HG03571 (cell line): ENCODE data around the gene CEMIP2.

ENCODE experiments used
- ATAC-seq: cut with Tn5 transposase; IDR thresholded peaks from one replicate; pipeline ENCODE4 v1.9.1; 2021; ENCODE audit not compliant: unreplicated experiment

The CEMIP2 gene

DNA sequence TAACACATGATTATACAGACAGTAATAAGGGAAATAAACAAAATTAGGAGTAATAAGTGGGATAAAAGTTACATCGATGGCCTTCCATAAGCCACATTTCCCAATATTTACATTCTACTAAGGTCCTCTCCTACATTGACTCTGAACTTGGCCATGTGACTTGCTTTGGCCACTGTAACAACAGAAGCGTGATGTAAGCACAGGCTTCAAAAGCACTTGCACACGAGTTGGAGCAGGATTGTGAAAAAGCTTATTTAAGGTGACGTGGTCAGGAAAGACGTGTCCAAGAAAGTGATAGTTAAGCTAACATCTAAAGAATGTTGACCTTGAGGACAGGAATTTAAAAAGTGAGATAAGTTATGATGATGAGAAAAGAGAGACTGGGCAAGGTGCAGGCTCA, 9.8 kb upstream of the CEMIP2 start:
- ATAC-seq: no peak

DNA sequence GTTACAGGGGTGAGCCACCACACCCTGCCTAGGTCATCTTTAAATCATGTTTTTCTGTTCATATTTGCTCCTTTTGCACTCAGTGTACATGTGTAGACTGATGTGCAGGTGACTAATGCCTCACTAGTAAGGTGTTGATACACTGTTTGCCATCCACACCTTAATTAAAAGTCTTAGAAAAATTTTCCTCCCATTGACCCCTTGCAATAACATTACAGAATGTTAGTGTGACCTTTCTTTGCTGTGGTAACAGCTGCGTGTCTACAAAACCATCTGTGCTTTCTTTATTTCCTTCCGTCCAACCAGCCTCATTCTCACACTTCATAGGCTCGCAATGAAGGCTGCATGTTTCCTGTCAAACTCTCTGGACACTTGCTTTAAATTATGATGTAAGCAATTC, 6.6 kb upstream of the CEMIP2 start:
- no peak for ATAC-seq

DNA sequence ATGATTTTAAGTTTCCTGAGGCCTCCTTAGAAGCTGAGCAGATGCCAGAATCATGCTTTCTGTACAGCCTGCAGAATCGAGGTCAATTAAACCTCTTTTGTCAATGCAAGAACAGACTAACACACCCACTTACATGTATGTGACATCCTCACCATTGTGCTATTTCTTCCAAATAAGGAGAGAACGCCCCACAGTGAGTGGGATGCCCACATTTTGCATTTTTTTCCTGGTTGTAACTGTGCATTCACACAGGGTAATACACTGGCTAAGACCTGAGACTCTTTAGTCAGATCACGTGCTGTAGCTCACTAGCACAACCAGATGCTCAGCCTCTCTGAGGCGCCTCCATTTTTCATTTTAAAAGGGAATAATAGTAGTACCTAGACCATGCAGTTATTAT, 4.4 kb upstream of the CEMIP2 start:
- no peak for ATAC-seq

DNA sequence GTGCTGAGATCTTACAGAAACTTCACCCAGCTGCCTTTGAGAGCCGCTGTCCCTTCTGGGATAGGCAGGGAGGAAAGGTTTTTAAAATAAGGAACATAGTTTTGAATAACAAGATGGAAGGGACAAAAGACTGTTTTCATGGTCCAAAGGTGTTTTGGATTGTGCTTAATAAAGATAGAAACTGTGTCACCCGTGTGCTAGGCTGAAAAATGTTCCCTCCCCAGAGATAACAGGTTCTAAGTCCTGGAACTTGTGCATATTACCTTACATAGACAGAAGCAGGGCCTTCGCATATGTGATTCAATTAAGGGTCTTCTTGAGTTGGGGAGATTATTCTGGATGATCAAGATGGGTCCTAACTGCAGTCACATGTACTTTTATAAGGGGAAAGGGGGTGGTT, 1.9 kb upstream of the CEMIP2 start:
- no peak for ATAC-seq

DNA sequence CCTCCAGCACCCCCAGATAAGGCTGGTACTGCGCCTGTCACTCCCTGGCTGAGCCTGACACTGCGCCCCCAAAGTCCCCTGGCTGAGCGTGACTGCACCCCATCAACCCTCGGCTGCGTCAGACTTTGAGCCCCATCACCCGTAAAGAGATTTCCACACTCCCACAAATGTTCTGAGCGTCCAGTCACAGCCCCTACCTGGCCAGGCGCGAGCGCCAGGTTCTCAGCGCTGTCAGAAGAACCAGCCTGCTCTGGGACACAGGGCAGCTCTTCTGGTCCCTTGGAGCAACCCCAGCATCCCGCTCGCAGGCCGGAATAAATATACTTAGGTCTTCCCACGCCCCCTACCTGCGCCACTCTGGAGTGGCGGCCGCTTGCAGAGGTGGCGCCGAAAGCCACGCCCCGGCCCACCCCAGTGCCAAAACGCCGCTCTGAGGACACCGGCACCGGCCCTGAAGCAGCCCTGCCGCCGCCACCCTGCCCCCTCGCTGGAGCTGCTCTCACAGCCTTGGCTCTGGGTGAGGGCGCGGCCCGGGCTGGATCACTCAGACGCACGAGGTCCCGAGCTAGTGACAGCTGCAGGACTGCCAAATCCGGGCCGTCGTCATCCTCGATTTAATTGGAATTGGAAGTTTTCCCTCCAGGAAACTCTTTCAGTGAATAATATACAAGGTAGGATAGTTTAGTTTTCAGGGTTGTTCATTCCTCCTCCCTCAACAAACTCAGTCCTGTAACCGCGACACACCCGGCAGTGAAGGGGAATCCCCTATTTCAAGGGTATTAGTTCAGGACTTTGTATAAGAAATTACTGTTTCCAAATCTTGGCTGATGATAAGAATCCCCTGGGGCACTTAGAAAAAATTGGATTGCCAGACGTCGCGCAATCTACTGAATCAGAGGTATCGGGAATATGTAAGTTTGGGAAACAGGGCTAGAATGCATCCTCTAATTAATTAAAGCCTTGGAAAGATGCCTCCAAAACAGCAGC, 1.2 kb upstream of the CEMIP2 start:
- peak; percentile 47 for ATAC-seq

DNA sequence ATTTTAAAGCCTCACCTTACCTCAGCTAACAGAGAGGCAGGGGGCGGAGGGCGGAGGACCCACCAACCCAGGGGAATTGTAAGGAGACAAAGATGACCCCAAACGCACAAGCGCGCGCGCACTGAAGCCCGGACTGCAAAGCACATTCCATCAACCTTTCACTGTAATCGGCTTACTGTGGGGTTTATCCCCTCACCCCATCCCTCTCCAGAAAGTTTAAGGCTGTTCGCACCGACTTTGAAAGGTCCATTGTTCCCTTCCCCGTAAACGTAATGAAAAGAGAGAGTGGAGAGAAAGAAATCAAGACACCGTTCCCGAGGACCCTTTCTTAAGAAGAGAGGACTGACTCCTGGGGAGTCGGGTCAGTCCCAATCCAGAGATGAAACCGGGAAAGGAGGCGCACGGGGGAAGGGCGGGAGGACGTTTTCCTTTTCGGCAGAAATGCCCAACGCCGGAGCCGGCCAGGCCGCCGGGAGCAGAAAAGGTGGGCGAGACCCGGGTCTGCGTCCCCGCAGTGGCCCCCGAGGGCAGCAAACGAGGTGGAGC, 464 bp downstream of the CEMIP2 start:
- ATAC-seq: no peak

DNA sequence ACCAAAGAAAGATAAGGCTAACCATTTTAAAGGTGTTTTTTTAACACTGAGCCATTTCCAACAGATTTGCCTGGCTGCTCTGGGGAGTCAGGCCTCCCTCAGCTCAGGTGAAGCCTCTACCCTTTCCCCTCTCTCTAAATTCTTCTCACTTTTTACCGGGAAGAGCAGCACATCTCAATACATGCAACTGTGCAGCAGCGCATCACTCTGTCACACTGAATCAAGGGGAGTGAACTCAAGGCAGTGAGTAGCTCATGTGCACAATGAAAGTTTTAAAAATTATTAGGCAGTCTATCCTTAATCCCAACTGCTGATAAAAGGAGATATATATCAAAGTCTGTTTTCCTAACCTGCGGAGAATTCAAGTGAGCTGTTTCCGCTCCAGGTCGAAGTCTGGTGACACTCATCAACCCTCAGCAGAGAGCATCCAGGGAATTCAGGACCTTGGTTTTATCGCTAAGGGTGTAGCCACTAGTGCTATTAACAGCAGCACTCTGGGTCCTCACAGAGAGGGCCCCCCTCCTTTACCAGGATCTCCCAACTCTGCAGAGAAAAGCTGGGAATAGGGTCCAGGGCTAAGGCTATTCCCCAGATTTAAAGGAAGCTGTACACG, 1.0 kb downstream of the CEMIP2 start:
- ATAC-seq: no peak

DNA sequence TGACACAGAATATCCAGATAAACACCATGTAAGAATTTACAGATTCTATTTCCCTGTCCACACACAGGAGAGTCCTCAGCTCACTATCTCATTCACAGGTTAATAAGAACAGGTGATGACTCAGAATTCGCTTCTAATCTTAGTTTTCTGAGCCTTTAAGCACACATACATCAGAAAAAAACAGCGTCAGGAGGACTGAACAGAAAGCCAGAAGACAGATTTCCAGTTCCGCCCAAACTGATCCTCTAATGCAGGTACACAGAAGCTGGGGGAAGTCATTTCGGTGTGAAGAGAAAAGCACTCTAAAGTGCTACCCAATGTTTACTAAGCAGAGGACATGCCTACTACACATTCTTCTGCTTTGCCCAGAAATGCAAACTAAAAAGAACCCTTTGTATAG, 1.6 kb downstream of the CEMIP2 start:
- ATAC-seq: peak; percentile 18

DNA sequence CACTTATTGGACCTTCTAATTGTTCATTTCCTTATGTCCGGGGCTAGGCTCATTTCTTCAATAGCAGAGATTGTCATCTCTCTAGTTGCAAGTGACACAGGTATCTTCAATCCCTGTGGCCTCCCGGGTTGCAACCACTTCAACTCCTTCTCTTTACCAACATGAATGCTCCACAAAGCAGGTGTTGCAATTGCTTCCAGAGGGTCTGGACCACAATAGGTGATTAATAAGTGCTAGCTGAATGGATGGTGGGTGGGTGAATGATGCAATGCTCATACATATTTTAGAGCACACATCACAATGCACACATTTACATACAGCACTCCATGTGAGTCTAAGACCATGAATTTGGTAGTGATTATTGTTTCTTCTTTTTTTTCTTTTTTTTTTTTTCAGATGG, 2.6 kb downstream of the CEMIP2 start:
- ATAC-seq: no peak

DNA sequence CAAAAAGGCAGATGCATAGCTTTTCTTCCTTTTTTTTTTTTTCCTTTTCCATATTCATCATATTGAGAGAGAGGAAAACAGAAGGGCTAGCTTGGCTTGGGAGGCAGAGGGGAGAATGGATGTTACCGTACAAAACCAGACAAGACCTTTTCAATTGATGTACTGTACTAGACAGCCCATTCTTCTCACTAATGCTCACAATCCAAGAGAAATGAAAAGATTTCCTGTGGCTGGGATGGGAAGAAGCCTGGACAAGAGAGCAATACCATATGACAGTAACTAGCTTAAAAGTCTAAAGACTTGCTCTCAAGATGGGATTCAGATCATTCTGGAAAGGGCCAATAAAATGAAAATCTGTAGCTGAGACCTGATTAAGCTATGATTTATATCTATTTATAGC, 3.4 kb downstream of the CEMIP2 start:
- no peak for ATAC-seq

DNA sequence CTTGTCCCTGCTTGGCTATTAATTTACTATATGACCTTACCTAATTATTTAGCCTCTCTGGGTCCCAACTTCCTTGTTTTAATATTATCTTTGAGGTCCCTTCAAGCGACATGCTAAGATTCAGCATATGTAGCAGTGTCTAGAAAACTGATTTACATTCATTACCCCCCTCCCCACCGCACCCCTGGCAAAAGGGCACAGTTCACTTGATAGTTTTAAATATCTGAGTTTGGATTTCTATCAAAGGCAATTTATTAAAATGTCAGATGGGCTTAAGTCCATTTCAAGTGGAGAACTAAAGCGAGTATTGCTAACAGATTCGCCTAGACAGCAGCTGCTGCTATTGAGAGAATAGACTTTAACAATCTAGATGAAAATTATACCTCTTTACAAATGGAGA, 3.9 kb downstream of the CEMIP2 start:
- ATAC-seq: no peak

DNA sequence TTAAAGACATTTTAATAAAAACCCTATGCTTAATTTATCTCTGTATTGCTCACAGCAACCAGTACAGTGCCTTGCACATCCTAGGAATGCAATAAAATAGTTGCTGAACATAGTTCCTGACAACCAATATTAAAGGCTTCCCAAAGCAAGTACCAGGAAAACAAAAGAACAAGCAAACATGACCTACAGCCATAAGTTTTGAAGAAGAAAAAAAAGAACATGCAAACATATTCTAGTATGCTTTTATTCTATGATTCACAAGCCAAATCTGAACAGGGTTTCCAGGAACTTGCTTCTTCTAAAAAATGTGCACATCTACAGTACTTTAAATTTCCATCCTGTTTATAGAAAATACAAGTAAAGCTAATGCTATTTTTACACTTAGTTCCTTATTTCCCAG, 4.5 kb downstream of the CEMIP2 start:
- ATAC-seq: no peak

DNA sequence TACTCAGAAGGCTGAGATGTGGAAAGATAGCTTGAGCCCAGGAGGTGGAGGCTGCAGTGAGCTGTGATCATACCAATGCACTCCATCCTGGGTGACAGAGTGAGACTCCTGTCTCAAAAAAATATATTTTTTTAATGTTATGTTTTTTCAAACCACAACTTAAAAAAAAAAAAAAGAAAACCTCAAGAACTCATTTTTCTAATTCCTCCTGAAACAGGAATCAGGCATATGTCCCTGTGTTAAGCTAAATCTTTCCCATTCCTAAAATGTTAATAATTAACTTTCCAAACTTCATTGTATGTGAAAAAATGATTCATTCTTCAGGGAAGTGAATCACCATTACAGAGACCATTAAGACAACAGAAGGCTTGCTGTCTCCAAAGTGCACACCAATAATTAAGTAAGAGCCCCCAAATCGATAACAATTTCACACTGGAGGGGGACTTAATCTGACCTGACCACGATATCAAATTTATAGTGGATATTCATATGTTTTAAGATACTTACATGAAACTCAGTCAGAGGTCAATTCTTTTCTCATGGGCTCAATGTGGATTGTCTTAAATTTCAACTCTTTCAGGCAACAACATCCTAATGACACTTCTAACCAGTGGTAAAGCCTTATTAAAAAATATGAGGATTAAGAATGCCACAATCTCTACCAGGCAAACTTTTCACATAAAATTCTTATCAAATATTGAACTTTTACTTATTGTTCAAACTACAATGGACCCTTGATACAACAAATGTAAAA, 5.2 kb downstream of the CEMIP2 start:
- ATAC-seq: no peak

DNA sequence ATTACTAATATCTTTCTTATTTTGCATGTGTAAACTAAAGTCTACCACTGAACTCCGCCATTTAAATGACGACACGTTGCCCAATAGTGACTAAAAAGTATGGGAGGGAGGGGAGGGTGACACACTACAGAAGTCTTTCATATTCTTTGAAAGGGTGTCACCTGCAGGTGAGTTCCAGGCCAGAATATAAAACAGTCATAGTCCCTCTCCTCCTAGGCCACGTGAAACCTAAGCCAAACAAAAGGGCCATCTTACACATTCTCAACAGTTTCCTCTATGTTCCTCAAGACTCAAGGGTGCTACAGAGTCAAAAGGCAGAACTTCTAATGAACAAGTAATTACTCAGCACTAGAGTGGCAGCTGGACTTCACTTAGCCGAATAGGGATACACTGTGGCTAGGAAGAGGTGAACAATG, 6.4 kb downstream of the CEMIP2 start:
- no peak for ATAC-seq

DNA sequence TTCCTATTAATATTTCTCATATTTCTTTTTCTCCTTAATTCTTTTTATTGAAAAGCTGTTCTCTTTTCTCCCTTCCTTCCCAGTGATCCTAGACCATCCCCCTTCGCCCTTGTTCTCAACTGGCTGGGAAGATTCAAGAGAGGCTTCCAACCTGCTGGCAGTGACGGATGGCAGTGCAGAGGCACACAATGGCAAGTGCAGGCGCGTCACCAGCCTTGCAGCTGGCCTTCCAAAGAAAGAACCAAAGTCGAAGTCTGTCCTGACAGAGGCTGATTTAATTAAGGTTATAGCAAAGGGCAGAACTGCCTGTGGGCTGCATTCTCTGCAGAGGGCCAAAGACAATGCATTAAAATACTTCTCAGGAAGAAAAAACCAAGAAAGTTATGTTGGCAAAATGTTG, 7.4 kb downstream of the CEMIP2 start:
- ATAC-seq: no peak

DNA sequence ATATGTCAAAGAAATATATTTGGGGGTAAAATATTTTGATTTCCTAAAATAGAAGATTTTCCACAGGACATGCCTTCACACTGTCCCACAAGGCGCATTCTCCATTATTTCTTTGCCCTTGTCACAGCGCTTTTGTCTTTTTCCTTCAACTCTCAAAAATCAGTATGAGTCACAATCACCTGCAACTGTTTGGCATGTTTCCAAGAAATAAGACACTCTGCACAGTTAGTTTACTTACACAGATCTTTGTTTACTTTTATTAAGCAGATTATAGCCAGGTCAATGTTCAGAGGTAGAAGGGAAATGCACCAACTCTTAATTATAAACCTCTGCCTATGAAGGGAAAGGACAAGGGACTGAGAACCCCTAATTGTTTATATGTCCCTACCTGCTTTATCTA, 9.5 kb downstream of the CEMIP2 start:
- no peak for ATAC-seq

DNA sequence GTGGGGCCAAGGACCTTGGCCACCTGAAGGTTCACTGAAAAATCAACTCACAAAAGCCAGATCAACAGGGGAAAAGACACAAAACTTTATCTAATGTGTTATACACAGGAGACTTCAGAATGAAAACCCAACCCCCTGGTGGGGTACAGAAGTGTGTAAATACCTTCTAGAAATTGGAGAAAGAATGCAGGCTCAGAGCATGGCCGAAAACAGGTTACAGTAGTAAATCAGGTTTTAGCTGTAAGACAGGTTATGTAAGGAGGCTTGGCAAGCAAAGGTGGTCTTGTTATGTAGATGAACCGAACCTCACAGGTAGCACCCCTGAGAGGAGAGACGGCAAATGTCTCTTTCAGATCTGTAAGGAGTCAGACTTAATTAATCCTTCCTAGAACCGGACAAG, 10.0 kb downstream of the CEMIP2 start:
- ATAC-seq: no peak

DNA sequence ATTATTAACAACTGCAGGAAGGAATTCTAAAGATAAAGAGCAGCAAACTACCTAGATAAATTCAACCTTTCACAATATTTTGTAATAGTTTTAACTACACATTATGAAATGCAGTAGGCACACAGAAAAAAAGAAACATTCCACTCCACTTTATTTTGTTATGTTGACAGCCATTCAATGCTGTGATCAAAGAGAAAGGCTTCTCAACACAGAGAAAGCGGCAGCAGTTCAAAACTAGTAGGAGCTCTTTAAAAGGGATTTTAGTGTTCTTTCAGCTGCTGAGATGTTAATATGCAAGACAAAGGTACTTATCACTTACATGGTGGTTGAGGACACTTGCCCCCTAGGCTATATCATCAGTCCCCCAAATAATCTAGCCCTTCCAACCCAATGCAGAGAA, 11.6 kb downstream of the CEMIP2 start:
- ATAC-seq: no peak

DNA sequence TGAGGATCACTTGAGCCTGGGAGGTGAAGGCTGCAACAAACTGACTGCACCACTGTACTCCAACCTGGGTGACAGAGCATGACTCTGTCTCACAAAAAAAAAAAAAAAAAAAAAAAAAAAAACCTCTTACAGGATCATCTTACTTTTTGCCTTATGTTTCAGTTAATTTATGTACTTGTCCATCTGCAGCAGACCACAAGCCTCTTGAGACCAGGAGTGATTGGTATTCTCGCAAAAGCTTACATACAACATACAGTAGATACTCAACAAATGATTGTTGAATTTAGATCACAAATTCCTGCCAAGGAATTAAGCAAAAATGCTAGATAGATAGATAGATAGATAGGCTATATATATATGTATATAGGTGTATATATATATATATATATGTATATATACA, 12.4 kb downstream of the CEMIP2 start:
- ATAC-seq: no peak

DNA sequence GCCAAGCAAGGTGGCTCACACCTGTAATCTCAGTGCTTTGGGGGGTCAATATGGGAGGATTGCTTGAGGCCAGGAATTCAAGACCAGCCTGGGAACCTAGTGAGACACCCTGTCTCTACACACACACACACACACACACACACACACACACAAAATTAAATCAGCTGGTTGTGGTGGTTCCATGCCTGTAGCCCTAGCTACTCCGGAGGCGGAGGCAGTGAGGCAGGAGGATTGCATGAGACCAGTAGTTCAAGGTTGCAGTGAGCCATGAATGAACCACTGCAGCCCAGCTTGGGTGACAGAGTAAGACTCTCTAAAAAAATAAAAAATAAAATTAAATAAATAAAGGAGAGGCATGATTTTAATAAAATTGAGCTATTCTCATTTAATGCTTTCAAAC, 13.1 kb downstream of the CEMIP2 start:
- no peak for ATAC-seq

DNA sequence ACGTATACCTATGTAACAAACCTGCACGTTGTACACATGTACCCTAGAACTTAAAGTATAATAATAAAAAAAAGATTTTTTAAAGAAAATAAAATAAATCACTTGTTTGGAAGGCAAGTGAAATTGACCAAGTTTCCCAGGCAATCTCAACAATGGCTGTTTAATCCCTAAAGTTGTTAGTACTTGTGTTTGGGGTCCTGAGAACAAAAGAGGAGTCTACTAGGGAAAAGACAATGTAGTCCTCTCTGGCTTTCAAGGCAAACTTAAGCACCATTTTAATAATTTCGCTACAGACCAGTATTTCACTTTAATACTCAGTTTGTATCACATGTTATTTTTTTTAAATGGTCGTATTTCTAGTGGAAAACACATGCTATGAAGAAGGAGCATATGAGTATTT, 14.2 kb downstream of the CEMIP2 start:
- ATAC-seq: no peak

DNA sequence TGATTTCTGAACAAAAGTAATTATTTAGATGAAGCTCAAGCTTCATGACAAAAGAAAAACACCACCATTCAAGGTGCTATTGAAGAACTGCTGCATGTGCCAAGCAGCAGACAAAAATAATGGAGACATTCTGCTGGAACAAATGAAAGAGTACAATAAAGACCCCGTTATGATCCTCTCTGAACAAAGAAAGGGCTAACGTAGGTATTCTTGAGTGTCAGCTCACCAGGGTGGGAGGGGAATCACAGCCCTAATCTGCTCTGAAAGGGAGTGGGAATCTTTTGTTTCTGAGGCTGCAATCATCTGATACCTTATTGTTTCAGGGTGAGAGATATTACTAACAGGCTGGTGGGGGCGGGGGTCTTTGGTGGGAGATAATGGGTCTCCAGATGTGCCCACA, 15.4 kb downstream of the CEMIP2 start:
- no peak for ATAC-seq
